OCI-LY3 (cell line): ENCODE measurements around the gene GSN.

Experiments
- CTCF ChIP-seq: fragments of 200-600, 300-600 bp; sonication (generic); IDR thresholded peaks from 2 replicates; pipeline ENCODE4 v1.5.1; 2014; ENCODE audit warnings: antibody characterized with exemption, low read length, low read depth
- EZH2phosphoT487 ChIP-seq: fragments of 200-600 bp; shearing (Covaris generic); IDR thresholded peaks from 2 replicates; pipeline ENCODE4 v1.6.1; 2018; ENCODE audit warnings: antibody characterized with exemption, mixed run types, low read depth

GRCh38 chr9:121292051-121292450, 24.1 kb downstream of the GSN start:
- TF ChIP-seq CTCF (no peak), EZH2phosphoT487 (no peak)
